GM21390 (cell line): ENCODE results near the gene TMPRSS9.
"Not testable (repeated sequence)": the region's sequence is repeated elsewhere in the genome, so short reads cannot be mapped to it uniquely, and the experiment has no call there.

Experiments
- ATAC-seq: cut with Tn5 transposase; IDR thresholded peaks from one replicate; pipeline ENCODE4 v1.9.1; 2021; ENCODE audit not compliant: unreplicated experiment

The TMPRSS9 gene

DNA sequence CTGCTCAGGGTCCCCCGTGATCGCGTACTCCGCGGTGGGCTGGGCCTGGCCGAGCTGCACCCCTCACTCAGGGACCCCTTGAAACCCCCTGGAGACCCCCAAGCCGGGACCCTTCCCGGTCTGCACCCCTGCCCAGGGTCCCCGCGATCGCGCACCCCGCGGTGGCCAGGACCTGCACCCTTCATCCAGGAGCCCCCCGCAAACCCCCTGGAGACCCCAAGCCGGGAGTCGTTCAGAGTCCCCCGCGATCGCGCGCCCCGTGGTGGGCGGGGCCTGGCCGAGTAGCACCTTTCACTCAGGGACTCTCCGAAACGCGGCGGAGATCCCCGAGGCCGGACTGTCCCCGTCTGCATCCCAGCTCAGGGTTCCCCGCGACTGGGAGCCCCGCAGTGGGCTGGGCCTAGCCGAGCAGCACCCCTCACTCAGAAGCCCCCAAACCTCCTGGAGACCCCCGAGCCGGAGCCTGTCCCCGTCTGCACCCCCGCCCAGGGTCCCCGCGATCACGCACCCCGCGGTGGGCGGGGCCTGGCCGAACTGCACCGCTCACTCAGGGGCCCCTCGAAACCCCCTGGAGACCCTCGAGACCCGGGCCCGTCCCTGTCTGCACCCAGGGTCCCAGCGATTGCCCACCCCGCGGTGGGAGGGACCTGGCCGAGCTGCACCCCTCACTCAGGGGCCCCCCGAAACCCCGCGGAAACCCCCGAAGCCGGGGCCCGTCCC, 95.9 kb downstream of the TMPRSS9 start:
- peak; percentile 35 for ATAC-seq

DNA sequence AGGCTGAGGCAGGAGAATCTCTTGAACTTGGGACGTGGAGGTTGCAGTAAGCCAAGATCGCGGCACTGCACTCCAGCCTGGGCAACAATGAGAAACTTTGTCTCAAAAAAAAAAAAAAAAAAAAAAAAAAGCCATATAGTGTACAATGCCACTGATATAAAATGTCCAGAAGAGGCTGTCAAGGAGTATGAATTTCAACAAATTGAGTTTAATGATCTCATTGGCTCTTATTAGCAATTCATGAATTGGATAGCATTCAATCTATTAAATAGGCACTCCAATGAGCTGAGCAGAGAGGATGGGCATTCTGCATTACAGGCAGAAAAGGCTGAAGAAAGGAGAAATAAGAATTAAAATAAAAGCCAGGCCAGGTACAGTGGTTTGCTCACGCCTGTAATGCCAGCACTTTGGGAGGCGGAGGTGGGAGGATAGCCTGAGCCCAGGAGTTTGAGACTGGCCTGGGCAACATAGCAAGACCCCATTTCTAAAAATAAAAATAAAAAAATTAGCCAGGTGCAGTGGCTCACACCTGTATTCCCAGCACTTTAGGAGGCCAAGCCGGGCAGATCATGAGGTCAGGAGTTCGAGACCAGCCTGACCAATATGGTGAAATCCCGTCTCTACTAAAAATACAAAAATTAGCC, 97.5 kb downstream of the TMPRSS9 start:
- ATAC-seq, result no peak

DNA sequence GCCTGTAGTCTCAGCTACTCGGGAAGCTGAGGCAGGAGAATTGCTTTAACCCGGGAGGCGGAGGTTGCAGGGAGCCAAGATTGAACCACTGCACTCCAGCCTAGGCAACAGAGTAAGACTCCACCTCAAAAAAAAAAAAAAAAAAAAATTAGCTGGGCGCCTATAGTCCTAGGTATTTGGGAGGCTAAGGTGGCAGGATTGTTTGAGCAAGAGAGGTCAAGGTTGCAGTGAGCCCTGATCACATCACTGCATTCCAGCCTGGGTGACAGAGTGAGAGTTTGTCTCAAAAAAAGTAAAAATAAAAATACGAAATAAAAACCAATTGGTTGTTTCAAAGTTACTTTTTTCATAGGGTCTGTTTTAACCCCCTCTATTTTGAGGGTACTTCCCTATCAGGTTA, 98.0 kb downstream of the TMPRSS9 start:
- ATAC-seq, result no peak

DNA sequence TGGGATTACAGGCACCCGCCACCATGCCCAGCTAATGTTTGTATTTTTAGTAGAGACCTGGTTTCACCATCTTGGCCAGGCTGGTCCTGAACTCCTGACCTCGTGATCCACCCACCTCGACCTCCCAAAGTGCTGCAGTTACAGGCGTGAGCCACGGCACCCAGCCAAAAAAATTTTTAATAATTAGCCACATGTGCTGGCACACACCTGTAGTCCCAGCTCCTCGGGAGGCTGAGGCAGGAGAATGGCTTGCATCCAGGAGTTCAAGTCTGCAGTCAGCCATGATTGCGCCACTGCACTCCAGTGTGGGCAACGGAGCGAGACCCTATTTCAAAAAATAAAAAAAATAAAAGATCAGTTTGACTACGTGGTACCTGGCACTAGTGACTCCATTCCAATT, 98.7 kb downstream of the TMPRSS9 start:
- not testable (repeated sequence) for ATAC-seq

DNA sequence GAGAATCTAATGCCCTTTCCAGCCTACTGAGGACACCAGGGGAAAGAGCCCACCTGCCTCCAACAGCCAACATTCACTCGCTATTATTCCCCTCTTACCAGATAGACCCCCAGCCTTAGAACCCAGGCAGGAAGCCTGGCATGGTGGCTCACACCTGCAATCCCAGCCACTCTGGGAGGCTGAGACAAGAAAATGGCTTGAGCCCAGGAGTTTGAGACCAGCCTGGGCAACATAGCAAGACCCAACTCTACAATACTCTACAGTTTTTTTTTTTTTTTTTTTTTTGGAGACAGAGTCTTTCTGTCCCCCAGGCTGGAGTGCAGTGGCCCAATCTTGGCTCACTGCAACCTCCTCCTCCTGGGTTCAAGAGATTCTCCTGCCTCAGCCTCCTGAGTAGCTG, 100.2 kb downstream of the TMPRSS9 start:
- ATAC-seq, result no peak

DNA sequence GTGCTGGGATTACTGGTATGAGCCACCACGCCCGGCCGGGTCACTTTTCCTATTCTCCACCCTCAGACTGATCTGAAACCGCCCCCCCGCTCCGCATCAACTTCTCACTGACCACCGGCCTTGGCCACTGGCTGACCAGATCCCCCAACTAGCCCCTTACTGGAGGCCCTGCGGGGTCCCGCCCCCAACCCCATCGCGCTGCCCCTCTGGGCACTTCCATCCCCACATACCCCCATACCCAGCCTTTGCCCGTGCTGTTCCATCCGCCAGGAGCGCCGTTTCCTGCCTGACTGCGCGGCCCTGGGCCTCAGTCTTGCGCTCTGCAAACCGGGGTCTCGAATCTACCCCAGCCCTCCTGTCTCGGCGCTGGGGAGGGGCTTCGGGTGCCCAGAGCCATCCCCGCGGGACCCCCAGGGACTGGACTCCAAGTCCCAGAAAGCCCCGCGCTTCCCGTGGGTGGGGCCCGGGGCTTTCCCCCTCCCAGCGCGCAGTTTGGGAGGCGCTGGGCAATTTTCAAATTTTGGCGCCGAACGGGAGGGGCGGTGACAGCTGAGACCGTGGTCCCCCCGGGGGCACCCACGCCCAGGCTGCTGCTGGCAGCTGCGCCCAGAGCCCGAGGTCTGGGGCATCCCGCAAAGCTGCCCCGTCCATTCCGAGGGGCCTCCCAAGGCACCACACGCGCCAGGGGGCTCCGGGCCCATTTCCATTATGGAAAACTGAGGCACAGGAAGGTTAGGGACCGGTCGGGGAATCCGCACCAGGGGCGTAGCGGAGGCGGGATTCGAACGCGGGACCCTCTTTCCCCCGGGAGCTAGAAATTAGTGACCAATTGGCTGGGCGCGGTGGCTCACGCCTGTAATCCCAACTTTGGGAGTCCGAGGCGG, 101.9 kb downstream of the TMPRSS9 start:
- no peak for ATAC-seq

DNA sequence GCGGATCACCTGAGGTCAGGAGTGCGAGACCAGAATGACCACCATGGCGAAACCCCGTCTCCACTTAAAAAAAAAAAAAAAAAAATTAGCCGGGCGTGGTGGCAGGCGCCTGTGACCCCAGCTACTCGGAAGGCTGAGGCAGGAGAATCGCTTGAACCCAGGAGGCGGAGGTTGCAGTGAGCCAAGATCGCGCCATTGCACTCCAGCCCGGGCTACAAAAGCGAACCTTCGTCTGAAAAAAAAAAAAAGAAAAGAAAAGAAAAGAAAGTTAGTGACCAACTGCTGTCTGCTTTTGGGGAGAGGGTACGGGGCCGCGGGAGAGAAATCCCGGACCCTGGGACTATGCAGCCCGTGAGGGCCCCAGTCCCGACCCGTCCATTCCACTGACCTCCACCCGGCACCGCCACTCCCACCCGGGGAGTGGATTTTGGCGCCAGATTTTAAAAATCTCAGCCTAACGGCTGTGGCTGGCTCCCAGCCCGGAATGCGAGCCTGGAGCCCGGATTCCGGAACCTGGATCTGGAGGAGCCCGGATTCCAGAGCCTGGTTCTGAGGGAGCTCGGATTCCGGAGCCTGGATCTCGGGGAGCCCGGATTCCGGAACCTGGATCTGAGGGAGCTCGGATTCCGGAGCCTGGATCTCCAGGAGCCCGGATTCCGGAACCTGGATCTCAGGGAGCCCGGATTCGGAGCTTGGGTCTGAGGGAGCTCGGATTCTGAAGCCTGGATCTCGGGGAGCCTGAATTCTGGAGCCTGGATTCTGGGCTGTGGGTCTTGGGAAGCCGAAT, 102.8 kb downstream of the TMPRSS9 start:
- no peak for ATAC-seq

DNA sequence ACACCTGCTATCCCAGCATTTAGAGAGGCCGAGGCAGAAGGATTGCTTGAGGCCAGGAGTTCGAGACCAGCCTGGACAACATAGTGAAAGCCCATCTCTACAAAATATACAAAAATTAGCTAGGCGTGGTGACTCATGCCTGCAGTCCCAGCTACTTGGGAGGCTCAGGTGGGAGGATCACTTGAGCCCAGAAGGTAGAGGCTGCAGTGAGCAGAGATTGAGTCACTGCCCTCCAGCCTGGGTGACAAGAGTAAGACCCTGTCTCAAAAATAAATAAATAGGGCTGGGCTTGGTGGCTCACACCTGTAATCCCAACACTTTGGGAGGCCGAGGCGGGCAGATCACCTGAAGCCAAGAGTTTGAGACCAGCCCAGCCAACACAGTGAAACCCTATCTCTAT, 103.6 kb downstream of the TMPRSS9 start:
- not testable (repeated sequence) for ATAC-seq

DNA sequence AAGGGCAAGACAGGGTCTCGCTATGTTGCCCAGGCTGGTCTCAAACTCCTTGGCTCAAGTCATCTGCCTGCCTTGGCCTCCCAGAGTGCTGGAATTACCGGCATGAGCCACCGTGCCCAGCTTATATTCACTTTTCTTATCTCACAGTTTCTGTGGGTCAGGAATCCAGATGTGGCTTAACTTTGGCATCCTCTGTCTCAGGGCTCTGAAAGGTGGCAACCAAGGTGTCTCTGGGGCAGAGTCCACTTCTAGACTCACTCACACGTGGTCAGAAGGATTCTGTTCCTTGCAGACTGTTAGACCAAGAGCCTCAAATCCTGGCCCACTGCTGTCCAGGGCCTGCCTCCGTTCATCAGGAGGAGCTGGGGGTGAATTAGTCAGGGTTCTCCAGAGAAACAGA, 104.3 kb downstream of the TMPRSS9 start:
- ATAC-seq, result no peak

DNA sequence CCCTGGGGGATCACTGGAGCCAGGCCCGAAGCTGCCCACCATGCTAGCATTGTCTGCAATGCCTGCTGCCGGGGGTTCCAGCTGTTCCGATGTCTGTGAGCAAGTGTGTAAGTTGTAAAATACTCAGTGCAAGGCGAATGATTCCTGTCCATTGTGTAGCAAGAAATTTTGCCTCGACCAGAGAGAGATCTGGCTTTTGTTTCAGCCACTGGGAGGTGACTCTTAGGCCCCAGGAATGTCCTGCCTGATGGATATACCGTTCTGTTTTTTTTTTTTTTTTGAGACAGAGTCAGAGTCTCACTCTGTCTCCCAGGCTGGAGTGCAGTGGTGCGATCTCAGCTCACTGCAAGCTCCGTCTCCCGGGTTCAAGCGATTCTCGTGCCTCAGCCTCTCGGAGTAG, 108.5 kb downstream of the TMPRSS9 start:
- ATAC-seq, result no peak

DNA sequence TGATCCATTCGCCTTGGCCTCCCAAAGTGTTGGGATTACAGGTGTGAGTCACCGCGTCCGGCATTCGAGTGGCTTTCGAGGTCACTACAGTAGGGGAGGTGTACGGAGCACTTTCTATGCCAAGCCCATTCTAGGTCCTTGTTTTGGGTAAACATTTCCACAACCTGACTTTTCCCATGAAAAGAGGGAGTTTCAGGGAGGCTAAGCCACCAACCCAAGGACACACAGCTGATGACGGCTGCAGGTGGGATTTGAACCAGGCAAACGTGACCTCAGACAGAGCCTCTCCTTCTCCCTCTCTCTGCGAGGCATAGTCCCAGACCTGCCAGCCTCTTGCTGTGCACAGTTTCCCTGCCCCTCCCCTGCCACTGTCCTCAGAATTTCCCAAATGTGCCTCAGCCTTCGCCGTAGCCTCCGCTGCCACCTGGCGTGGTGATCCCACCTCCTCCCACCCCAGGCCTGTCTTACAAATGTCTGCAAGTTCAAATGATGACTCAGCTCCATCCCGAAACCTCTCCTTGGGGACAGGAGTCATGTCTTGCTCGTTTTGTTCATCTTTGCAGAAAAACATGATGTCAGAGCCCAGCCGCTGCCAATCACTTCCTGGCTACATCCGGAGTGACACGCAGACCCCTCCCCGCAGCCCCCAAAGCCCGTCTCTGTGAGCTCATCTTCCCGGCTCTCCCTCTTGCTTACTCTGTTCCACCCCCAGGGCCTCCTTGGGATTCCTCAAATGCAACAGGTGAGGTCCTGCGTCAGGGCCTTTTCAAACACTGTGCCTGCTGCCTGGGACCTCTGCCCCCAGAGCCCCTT, 109.2 kb downstream of the TMPRSS9 start:
- ATAC-seq, result no peak

DNA sequence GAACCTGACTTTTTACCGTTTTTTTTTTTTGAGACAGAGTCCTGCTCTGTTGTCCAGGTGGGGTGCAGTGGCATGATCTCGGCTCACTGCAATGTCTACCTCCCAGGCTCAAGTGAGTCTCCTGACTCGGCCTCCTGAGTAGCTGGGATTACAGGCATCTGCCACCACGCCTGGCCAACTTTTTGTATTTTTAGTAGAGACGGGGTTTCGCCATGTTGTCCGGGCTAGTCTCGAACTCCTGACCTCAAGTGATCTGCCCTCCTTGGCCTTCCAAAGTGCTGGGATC, 109.8 kb downstream of the TMPRSS9 start:
- not testable (repeated sequence) for ATAC-seq

DNA sequence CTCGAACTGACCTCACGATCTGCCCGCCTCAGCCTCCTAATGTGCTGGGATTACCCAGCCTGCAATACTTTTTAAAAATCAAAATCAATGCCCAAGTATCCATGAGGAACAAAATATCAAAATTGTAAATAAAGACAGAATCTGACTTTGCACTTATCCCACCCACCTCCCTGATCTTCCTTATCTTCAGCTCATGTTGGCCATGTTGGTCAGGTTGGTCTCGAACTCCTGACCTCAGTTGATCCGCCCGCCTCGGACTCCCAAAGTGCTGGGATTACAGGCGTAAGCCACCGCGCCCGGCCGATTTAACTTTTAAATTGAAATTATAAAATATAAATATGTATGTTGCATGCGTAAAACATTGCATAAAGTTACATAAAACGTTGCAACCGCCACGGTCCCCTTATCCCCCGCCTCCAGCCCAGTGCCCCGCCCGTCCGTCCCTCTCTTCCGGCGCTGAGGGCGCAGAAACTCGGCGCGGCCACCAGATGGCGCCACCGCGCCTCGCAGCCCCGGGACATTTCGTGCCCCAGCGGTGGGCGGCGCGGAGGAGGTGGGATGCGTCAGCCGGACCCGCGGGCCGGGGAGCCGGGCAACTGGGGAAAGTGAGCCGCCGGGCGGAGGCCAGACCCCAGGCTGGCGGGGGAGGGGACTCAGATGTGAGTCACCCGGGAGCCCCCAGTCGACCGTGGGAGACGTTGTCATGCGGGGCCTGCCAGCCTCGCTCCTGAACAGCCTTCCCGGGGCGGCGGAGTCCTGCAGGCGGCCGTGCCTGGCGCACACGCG, 114.4 kb downstream of the TMPRSS9 start:
- no peak for ATAC-seq

DNA sequence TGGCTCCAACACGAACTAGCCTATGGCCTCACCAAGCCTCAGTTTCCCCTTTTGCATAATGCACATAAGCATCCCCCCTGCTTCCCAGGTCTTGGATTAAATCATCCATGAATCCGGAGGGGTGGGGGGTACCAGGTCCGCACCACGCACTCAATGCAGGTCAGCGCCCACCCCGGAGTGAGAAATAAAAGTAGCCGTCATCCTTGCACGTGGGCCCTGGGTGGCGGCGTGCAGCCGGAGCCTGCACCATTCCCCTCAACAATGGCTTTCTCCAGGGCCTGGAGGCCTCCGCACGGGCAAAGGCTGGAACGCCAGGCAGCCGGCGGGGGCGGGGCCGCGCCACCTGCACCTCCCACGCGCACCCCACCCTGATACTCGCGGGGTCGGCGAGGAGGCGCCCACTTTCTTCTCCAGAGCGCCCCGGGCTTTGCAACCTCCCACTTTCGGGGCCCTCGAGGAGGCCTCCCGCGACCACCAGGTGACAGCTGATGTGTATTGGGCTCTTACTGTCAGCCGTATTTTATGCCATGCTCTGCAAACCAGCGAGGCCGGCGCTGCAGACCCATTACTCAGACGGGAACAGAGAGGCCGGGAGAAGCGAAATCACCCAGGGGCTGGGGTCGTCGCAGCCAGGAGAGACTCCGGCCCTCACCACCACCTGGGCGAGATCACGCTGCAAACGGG, 115.1 kb downstream of the TMPRSS9 start:
- no peak for ATAC-seq
